MCF 10A (cell line): ENCODE measurements around the gene ASTN2. TPM values are rescaled to one million over a fixed set of nuclear protein-coding genes. Genes with fewer than 3 reads are reported as not detected.

Source experiments
- BruUV-seq: library from RNA; stranded (reverse); fragments of 400-500 nt; replicated peaks from 2 replicates; lab custom pipeline; 2021; lab: Mats Ljungman, UMichigan
- CTCF ChIA-PET: fragments of 300-600 bp; sonication (Branson Sonifier 250); formaldehyde crosslinking; extraction: SDS; loops from one replicate; lab custom pipeline; 2021; ENCODE audit warnings: antibody characterized with exemption, inconsistent platforms; lab: Yijun Ruan, JAX
- POLR2A ChIA-PET: fragments of 300-600, 350-650 bp; sonication (Branson Sonifier 250); formaldehyde crosslinking; extraction: SDS; loops from one replicate; lab custom pipeline; 2020; ENCODE audit warnings: antibody characterized with exemption, inconsistent platforms; lab: Yijun Ruan, JAX
- DNase-seq: peaks from one replicate; pipeline ENCODE4 v3.0.0-alpha.2; 2018; ENCODE audit not compliant: unreplicated experiment
- H3K27ac Mint-ChIP-seq: one replicate; pipeline ENCODE4 v1.8.0; 2022; ENCODE audit warnings: mild to moderate bottlenecking, low read depth, mixed read lengths; ENCODE audit not compliant: unreplicated experiment
- H3K27me3 Mint-ChIP-seq: one replicate; pipeline ENCODE4 v1.8.0; 2022; ENCODE audit warnings: mixed read lengths; ENCODE audit not compliant: insufficient read depth, unreplicated experiment
- H3K36me3 Mint-ChIP-seq: one replicate; pipeline ENCODE4 v1.8.0; 2022; ENCODE audit warnings: mild to moderate bottlenecking, moderate library complexity, mixed read lengths; ENCODE audit not compliant: insufficient read depth, unreplicated experiment
- H3K4me1 Mint-ChIP-seq: one replicate; pipeline ENCODE4 v1.8.0; 2022; ENCODE audit warnings: mixed read lengths; ENCODE audit not compliant: insufficient read depth, unreplicated experiment
- H3K4me3 Mint-ChIP-seq: one replicate; pipeline ENCODE4 v1.8.0; 2022; ENCODE audit warnings: mild to moderate bottlenecking, moderate library complexity, mixed read lengths; ENCODE audit not compliant: unreplicated experiment
- H3K9me3 Mint-ChIP-seq: one replicate; pipeline ENCODE4 v1.8.0; 2022; ENCODE audit warnings: mixed read lengths; ENCODE audit not compliant: unreplicated experiment
- CTCF ChIP-seq: fragments of 200-600 bp; IDR thresholded peaks from one replicate; pipeline ENCODE4 v1.8.0; 2022; ENCODE audit warnings: antibody characterized with exemption, mild to moderate bottlenecking; ENCODE audit not compliant: unreplicated experiment
- intact Hi-C: fragments of 100-400 bp; cut with micrococcal nuclease; formaldehyde crosslinking; loops from 2 replicates; pipeline ENCODE4 v1.14.1; 2022
- total RNA-seq: library from RNA; stranded (reverse); gene quantifications from 2 replicates; pipeline ENCODE4 v1.2.3, GENCODE V29; 2022

Gene ASTN2
- total RNA-seq, 1 experiment from 2014 or later = 1.8 TPM

- no TSS peak for BruUV-seq
- H3K9me3 Mint-ChIP-seq = no peaks in the 10 kb centered on the region
- TF ChIP-seq CTCF = no peak
- H3K4me3 Mint-ChIP-seq = no peak overlapping the region
- intact Hi-C loops = no loop called here
- peaks cover 10% of the 10 kb centered on the region for H3K4me1 Mint-ChIP-seq
- no peak overlapping the region for H3K27ac Mint-ChIP-seq
- H3K27me3 Mint-ChIP-seq = no peaks in the 10 kb centered on the region
- POLR2A ChIA-PET = no interaction called here
- peaks cover 18% of the 10 kb centered on the region for H3K36me3 Mint-ChIP-seq
- CTCF ChIA-PET = interaction anchor here (1.2 kb wide), 1 partner anchor 26 kb away, joined by 3 read pairs; no protein-coding TSS in a partner anchor
- DNase-seq = no peak
Observed at GRCh38 chr9:116389541-116390302, 1025.1 kb downstream of the ASTN2 start.

- TF ChIP-seq CTCF = no peak
- Mint-ChIP-seq H3K27me3 (no peaks in the 10 kb centered on the region), H3K36me3 (peaks cover 18% of the 10 kb centered on the region), H3K27ac (no peak overlapping the region), H3K4me1 (peaks cover 10% of the 10 kb centered on the region), H3K9me3 (no peaks in the 10 kb centered on the region), H3K4me3 (no peak overlapping the region)
- intact Hi-C loops = no loop called here
- DNase-seq = no peak
- BruUV-seq = no TSS peak
- ChIA-PET POLR2A (no interaction called here), CTCF (interaction anchor here (0.6 kb wide), 2 partner anchors 43 to 677 kb away, joined by 4 read pairs; no protein-coding TSS in a partner anchor)
Observed at GRCh38 chr9:116387934-116388698, 1026.7 kb downstream of the ASTN2 start.

DNA sequence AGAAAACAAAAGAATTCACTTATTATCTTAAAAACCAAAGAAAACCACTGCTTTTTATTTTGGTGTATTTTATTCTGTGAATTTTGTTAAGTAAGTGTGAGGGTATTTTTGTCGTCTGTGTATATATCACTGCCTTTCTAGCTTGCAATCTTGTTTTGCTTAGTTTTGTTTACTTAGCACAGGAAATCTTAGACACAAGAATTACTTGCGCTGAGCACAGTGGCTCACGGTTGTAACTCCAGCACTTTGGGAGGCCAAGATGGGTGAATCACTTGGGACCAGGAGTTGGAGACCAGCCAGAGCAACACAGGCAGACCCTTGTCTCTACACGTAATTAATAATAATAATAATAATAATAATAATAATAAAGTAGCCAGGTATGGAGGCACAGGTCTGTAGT is 1030.9 kb downstream of the ASTN2 start:
- Mint-ChIP-seq H3K4me1 (peaks cover 15% of the 10 kb centered on the region), H3K27ac (no peak overlapping the region), H3K9me3 (no peaks in the 10 kb centered on the region), H3K27me3 (no peaks in the 10 kb centered on the region), H3K36me3 (peaks cover 16% of the 10 kb centered on the region), H3K4me3 (no peak overlapping the region)
- ChIA-PET CTCF (interaction anchor here (0.6 kb wide), 1 partner anchor 10 kb away, joined by 5 read pairs; no protein-coding TSS in a partner anchor), POLR2A (no interaction called here)
- peak; percentile 6 for DNase-seq
- no peak for TF ChIP-seq CTCF
- intact Hi-C loops = no loop called here
- no TSS peak for BruUV-seq

DNA sequence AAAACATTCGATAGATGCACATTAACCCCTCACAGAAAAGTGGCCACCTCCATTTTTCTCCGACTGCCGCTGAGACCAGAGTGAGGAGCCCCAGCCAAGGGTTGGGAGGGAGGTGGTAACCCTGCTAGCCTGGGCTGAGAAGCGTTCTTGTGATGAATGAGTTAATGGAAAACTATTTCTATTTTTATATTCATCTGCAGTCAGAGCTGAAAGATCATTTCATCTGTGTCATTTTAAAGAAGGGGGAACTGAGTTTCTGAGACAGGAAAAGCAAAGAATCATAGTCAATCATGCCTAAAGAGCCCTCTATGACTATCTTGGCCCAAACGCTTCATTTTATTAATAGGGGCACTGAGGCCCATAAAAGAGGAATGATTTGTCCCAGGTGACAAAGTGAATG is 1031.7 kb downstream of the ASTN2 start:
- intact Hi-C loops = no loop called here
- DNase-seq = no peak
- H3K4me1 Mint-ChIP-seq = peaks cover 15% of the 10 kb centered on the region
- POLR2A ChIA-PET = no interaction called here
- H3K27ac Mint-ChIP-seq = no peak overlapping the region
- H3K36me3 Mint-ChIP-seq = peaks cover 20% of the 10 kb centered on the region
- BruUV-seq = no TSS peak
- H3K4me3 Mint-ChIP-seq = no peak overlapping the region
- TF ChIP-seq CTCF = no peak
- CTCF ChIA-PET = no interaction called here
- H3K27me3 Mint-ChIP-seq = no peaks in the 10 kb centered on the region
- no peaks in the 10 kb centered on the region for H3K9me3 Mint-ChIP-seq
